ENCODE measurements around the gene RAB20.
"Not testable (repeated sequence)": the region's sequence is repeated elsewhere in the genome, so short reads cannot be mapped to it uniquely, and the experiment has no call there.

Gene RAB20

GRCh38 chr13:110561344-110562035 lies at the start of gene RAB20:
Gene RAB20, minus strand, starts transcription at chr13:110561722. Its CDS starts 203 bp downstream, at chr13:110561519.
- DNase-seq (ENCODE audit: low read depth in 2 of 2): peak; percentile 30 to 34

- DNase-seq (ENCODE audit: low read depth in 2 of 2): no peak
Measured at GRCh38 chr13:110610955-110611595, 49.6 kb upstream of the RAB20 start.

GRCh38 chr13:110607675-110608224 lies 46.2 kb upstream of the RAB20 start:
- no peak for DNase-seq (ENCODE audit: low read depth in 2 of 2)

- not testable (repeated sequence) for DNase-seq (ENCODE audit: low read depth in 2 of 2)
Measured at GRCh38 chr13:110606281-110606680, 44.8 kb upstream of the RAB20 start.

- no peak for DNase-seq (ENCODE audit: low read depth in 2 of 2)
Measured at GRCh38 chr13:110605132-110605531, 43.6 kb upstream of the RAB20 start.

GRCh38 chr13:110600980-110601379 lies 39.5 kb upstream of the RAB20 start:
- no peak for DNase-seq (ENCODE audit: low read depth in 2 of 2)

- DNase-seq (ENCODE audit: low read depth in 2 of 2): no peak
Measured at GRCh38 chr13:110600261-110600819, 38.8 kb upstream of the RAB20 start.

GRCh38 chr13:110597041-110597689 lies 35.6 kb upstream of the RAB20 start:
- no peak for DNase-seq (ENCODE audit: low read depth in 2 of 2)

- no peak for DNase-seq (ENCODE audit: low read depth in 2 of 2)
Measured at GRCh38 chr13:110593430-110594130, 32.1 kb upstream of the RAB20 start.

- DNase-seq (ENCODE audit: low read depth in 2 of 2): no peak
Measured at GRCh38 chr13:110592665-110593064, 31.1 kb upstream of the RAB20 start.

- DNase-seq (ENCODE audit: low read depth in 2 of 2): no peak
Measured at GRCh38 chr13:110590577-110590976, 29.1 kb upstream of the RAB20 start.

GRCh38 chr13:110589793-110590390 lies 28.4 kb upstream of the RAB20 start:
- DNase-seq (ENCODE audit: low read depth in 2 of 2): no peak

GRCh38 chr13:110583178-110583865 lies 21.8 kb upstream of the RAB20 start:
- no peak for DNase-seq (ENCODE audit: low read depth in 2 of 2)

GRCh38 chr13:110582421-110582954 lies 21.0 kb upstream of the RAB20 start:
- no peak for DNase-seq (ENCODE audit: low read depth in 2 of 2)

- DNase-seq (ENCODE audit: low read depth in 2 of 2): no peak
Measured at GRCh38 chr13:110581506-110582185, 20.1 kb upstream of the RAB20 start.

- DNase-seq (ENCODE audit: low read depth in 2 of 2): no peak
Measured at GRCh38 chr13:110580800-110581199, 19.3 kb upstream of the RAB20 start.

GRCh38 chr13:110578363-110578762 lies 16.8 kb upstream of the RAB20 start:
- no peak for DNase-seq (ENCODE audit: low read depth in 2 of 2)

- DNase-seq (ENCODE audit: low read depth in 2 of 2): no peak
Measured at GRCh38 chr13:110576736-110577476, 15.4 kb upstream of the RAB20 start.

GRCh38 chr13:110576070-110576394 lies 14.5 kb upstream of the RAB20 start:
- no peak for DNase-seq (ENCODE audit: low read depth in 2 of 2)
